ENCODE measurements around the gene NR1H4. TPM values are rescaled to one million over a fixed set of nuclear protein-coding genes. Genes with fewer than 3 reads are reported as not detected.
"Not testable (repeated sequence)": the region's sequence is repeated elsewhere in the genome, so short reads cannot be mapped to it uniquely, and the experiment has no call there.

NR1H4 gene
- total and polyA plus RNA-seq, 4 experiments from 2014 or later: not detected

- peaks cover 4 to 8% of the 10 kb centered on the region in 2 donors for H3K27me3 Mint-ChIP-seq
These were observed 81.0 kb downstream of the NR1H4 start for GRCh38 chr12:100554608-100555077.

GRCh38 chr12:100555722-100556121, 82.1 kb downstream of the NR1H4 start:
- Mint-ChIP-seq H3K9me3 (peaks cover 0 to under 1% (median 0%) of the 10 kb centered on the region in 8 donors), H3K27me3 (peaks cover 4 to 8% of the 10 kb centered on the region in 2 donors), H3K27ac (no peak overlapping the region), H3K4me3 (no peak overlapping the region), H3K36me3 (no peaks in the 10 kb centered on the region), H3K4me1 (no peaks in the 10 kb centered on the region)
- Histone ChIP-seq H3K4me3 (ENCODE audit: low read length in 2 of 2) (no peak overlapping the region), H3K9me3 (ENCODE audit: control insufficient read depth in 1 of 2, low read length in 2 of 2) (no peaks in the 10 kb centered on the region), H3K4me1 (ENCODE audit: insufficient read depth, low read length) (no peaks in the 10 kb centered on the region), H3K36me3 (ENCODE audit: insufficient read depth, low read length) (no peaks in the 10 kb centered on the region), H3K27ac (ENCODE audit: low read depth, low read length) (no peak overlapping the region), H3K27me3 (ENCODE audit: insufficient read depth, low read length) (no peaks in the 10 kb centered on the region)
- DNase-seq: no peak
- CTCF ChIA-PET (ENCODE audit: partially characterized antibody): interaction anchor here (2.2 to 5.9 kb wide), 2 partner anchors 11 to 322 kb away, joined by 4 to 36 read pairs; no protein-coding TSS in a partner anchor
- intact Hi-C loops (cut with micrococcal nuclease): no loop called here
- POLR2A ChIA-PET (ENCODE audit: partially characterized antibody): no interaction called here

More at GRCh38 chr12:100554608-100555077, 81.0 kb downstream of the NR1H4 start:
- Histone ChIP-seq H3K4me3 (ENCODE audit: low read length in 2 of 2) (no peak overlapping the region), H3K27ac (ENCODE audit: low read depth, low read length) (no peak overlapping the region), H3K4me1 (ENCODE audit: insufficient read depth, low read length) (no peaks in the 10 kb centered on the region), H3K27me3 (ENCODE audit: insufficient read depth, low read length) (no peaks in the 10 kb centered on the region), H3K9me3 (ENCODE audit: control insufficient read depth in 1 of 2, low read length in 2 of 2) (no peaks in the 10 kb centered on the region), H3K36me3 (ENCODE audit: insufficient read depth, low read length) (no peaks in the 10 kb centered on the region)
- peak in 2 of 5 donors; percentile 11 to 15 for DNase-seq
- H3K4me3 Mint-ChIP-seq: no peak overlapping the region
- H3K36me3 Mint-ChIP-seq: no peaks in the 10 kb centered on the region
- intact Hi-C loops (cut with micrococcal nuclease): no loop called here
- H3K4me1 Mint-ChIP-seq: no peaks in the 10 kb centered on the region
- ChIA-PET CTCF (ENCODE audit: partially characterized antibody) (interaction anchor here (1.8 to 5.9 kb wide), 3 partner anchors 12 to 400 kb away, joined by 4 to 36 read pairs (median 4); no protein-coding TSS in a partner anchor), POLR2A (ENCODE audit: partially characterized antibody) (no interaction called here)
- H3K9me3 Mint-ChIP-seq: no peaks in the 10 kb centered on the region
- H3K27ac Mint-ChIP-seq: no peak overlapping the region

- peaks cover 7 to 11% of the 10 kb centered on the region in 2 donors for H3K27me3 Mint-ChIP-seq
- CTCF ChIA-PET (ENCODE audit: partially characterized antibody): interaction anchor here (5.9 kb wide), 1 partner anchor 324 kb away, joined by 36 read pairs; no protein-coding TSS in a partner anchor
- H3K9me3 Mint-ChIP-seq: peaks cover 0 to 2% (median 0%) of the 10 kb centered on the region in 8 donors
These were observed 83.7 kb downstream of the NR1H4 start for GRCh38 chr12:100557357-100557756.

GRCh38 chr12:100559261-100559660, 85.6 kb downstream of the NR1H4 start:
- DNase-seq; H3K36me3 ChIP-seq (ENCODE audit: insufficient read depth, low read length); H3K4me3 ChIP-seq (ENCODE audit: low read length in 2 of 2); H3K36me3 Mint-ChIP-seq; H3K9me3 Mint-ChIP-seq; intact Hi-C loops (cut with micrococcal nuclease); H3K4me1 ChIP-seq (ENCODE audit: insufficient read depth, low read length); H3K27ac ChIP-seq (ENCODE audit: low read depth, low read length); H3K4me1 Mint-ChIP-seq; H3K9me3 ChIP-seq (ENCODE audit: control insufficient read depth in 1 of 2, low read length in 2 of 2); POLR2A ChIA-PET (ENCODE audit: partially characterized antibody); H3K27ac Mint-ChIP-seq; H3K4me3 Mint-ChIP-seq; H3K27me3 ChIP-seq (ENCODE audit: insufficient read depth, low read length): not testable (repeated sequence)
- peaks cover 10 to 12% of the 10 kb centered on the region in 2 donors for H3K27me3 Mint-ChIP-seq
- CTCF ChIA-PET (ENCODE audit: partially characterized antibody): interaction anchor here (0.7 to 1.3 kb wide), 2 partner anchors 7 to 324 kb away, joined by 3 read pairs; no protein-coding TSS in a partner anchor

More at GRCh38 chr12:100557357-100557756, 83.7 kb downstream of the NR1H4 start:
- Mint-ChIP-seq H3K36me3 (no peaks in the 10 kb centered on the region), H3K4me1 (no peaks in the 10 kb centered on the region), H3K4me3 (no peak overlapping the region), H3K27ac (no peak overlapping the region)
- intact Hi-C loops (cut with micrococcal nuclease): no loop called here
- no peak for DNase-seq
- Histone ChIP-seq H3K4me3 (ENCODE audit: low read length in 2 of 2) (no peak overlapping the region), H3K4me1 (ENCODE audit: insufficient read depth, low read length) (no peaks in the 10 kb centered on the region), H3K27me3 (ENCODE audit: insufficient read depth, low read length) (no peaks in the 10 kb centered on the region), H3K36me3 (ENCODE audit: insufficient read depth, low read length) (no peaks in the 10 kb centered on the region), H3K27ac (ENCODE audit: low read depth, low read length) (no peak overlapping the region), H3K9me3 (ENCODE audit: control insufficient read depth in 1 of 2, low read length in 2 of 2) (no peaks in the 10 kb centered on the region)
- POLR2A ChIA-PET (ENCODE audit: partially characterized antibody): no interaction called here

DNA sequence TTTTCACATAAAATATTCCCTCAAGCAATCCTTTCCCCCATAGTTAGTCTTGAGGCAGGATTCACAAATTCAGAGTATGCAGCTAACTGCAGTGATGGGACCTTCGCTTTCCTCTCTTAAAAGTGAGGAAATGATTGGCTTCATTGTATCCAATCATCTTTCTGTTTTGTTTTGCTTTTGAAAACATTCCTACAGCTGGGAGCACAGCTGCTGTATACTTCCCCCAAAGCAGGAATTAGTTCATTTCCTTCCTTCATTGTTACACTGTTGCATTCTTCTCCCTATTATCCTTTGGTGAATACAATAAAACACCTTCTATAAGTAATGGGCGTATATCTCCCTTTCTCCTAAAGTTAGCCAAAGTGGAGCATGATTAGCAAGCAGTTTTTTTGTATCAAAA, 90.4 kb downstream of the NR1H4 start:
- CTCF ChIA-PET (ENCODE audit: partially characterized antibody): no interaction called here

GRCh38 chr12:100564905-100565467, 91.3 kb downstream of the NR1H4 start:
- ChIA-PET POLR2A (ENCODE audit: partially characterized antibody) (no interaction called here), CTCF (ENCODE audit: partially characterized antibody) (no interaction called here)
- H3K9me3 Mint-ChIP-seq: peaks cover 0 to 2% (median 0%) of the 10 kb centered on the region in 8 donors
- Histone ChIP-seq H3K4me3 (ENCODE audit: low read length in 2 of 2) (no peak overlapping the region), H3K27me3 (ENCODE audit: insufficient read depth, low read length) (no peaks in the 10 kb centered on the region), H3K9me3 (ENCODE audit: control insufficient read depth in 1 of 2, low read length in 2 of 2) (no peaks in the 10 kb centered on the region), H3K4me1 (ENCODE audit: insufficient read depth, low read length) (no peaks in the 10 kb centered on the region), H3K27ac (ENCODE audit: low read depth, low read length) (no peak overlapping the region), H3K36me3 (ENCODE audit: insufficient read depth, low read length) (no peaks in the 10 kb centered on the region)
- no peaks in the 10 kb centered on the region for H3K36me3 Mint-ChIP-seq
- peaks cover 12 to 19% of the 10 kb centered on the region in 2 donors for H3K27me3 Mint-ChIP-seq
- H3K4me1 Mint-ChIP-seq: no peaks in the 10 kb centered on the region
- no peak for DNase-seq
- H3K4me3 Mint-ChIP-seq: no peak overlapping the region
- intact Hi-C loops (cut with micrococcal nuclease): no loop called here
- no peak overlapping the region for H3K27ac Mint-ChIP-seq

More for the DNA sequence above, 90.4 kb downstream of the NR1H4 start:
- Mint-ChIP-seq H3K9me3 (peaks cover 0 to 2% (median 0%) of the 10 kb centered on the region in 8 donors), H3K4me3 (no peak overlapping the region), H3K36me3 (no peaks in the 10 kb centered on the region), H3K27me3 (peaks cover 12 to 19% of the 10 kb centered on the region in 2 donors), H3K27ac (no peak overlapping the region), H3K4me1 (no peaks in the 10 kb centered on the region)
- no peak for DNase-seq
- no peaks in the 10 kb centered on the region for H3K4me1 ChIP-seq (ENCODE audit: insufficient read depth, low read length)
- POLR2A ChIA-PET (ENCODE audit: partially characterized antibody): no interaction called here
- no peak overlapping the region for H3K4me3 ChIP-seq (ENCODE audit: low read length in 2 of 2)
- H3K9me3 ChIP-seq (ENCODE audit: control insufficient read depth in 1 of 2, low read length in 2 of 2): no peaks in the 10 kb centered on the region
- H3K27me3 ChIP-seq (ENCODE audit: insufficient read depth, low read length): no peaks in the 10 kb centered on the region
- intact Hi-C loops (cut with micrococcal nuclease): no loop called here
- H3K27ac ChIP-seq (ENCODE audit: low read depth, low read length): no peak overlapping the region
- H3K36me3 ChIP-seq (ENCODE audit: insufficient read depth, low read length): no peaks in the 10 kb centered on the region

- Histone ChIP-seq H3K9me3 (ENCODE audit: control insufficient read depth in 1 of 2, low read length in 2 of 2) (no peaks in the 10 kb centered on the region), H3K36me3 (ENCODE audit: insufficient read depth, low read length) (no peaks in the 10 kb centered on the region), H3K4me1 (ENCODE audit: insufficient read depth, low read length) (no peaks in the 10 kb centered on the region), H3K27ac (ENCODE audit: low read depth, low read length) (no peak overlapping the region), H3K4me3 (ENCODE audit: low read length in 2 of 2) (no peak overlapping the region), H3K27me3 (ENCODE audit: insufficient read depth, low read length) (no peaks in the 10 kb centered on the region)
- no peak for DNase-seq
- CTCF ChIA-PET (ENCODE audit: partially characterized antibody): interaction anchor here (1.3 to 1.8 kb wide), 2 partner anchors 7 to 10 kb away, joined by 3 to 4 read pairs; no protein-coding TSS in a partner anchor
- H3K9me3 Mint-ChIP-seq: no peaks in the 10 kb centered on the region
- intact Hi-C loops (cut with micrococcal nuclease): no loop called here
- H3K4me1 Mint-ChIP-seq: no peaks in the 10 kb centered on the region
- peaks cover 12 to 19% of the 10 kb centered on the region in 2 donors for H3K27me3 Mint-ChIP-seq
- no peaks in the 10 kb centered on the region for H3K36me3 Mint-ChIP-seq
- POLR2A ChIA-PET (ENCODE audit: partially characterized antibody): no interaction called here
- no peak overlapping the region for H3K27ac Mint-ChIP-seq
- no peak overlapping the region for H3K4me3 Mint-ChIP-seq
These were observed 92.4 kb downstream of the NR1H4 start for GRCh38 chr12:100565987-100566545.

Measured in CD4-positive, alpha-beta memory T cell (primary cell).